ENCODE data around the gene TTI1. TPM values are rescaled to one million over a fixed set of nuclear protein-coding genes. Genes with fewer than 3 reads are reported as not detected.

The TTI1 gene
- total RNA-seq, 1 experiment from 2014 or later: 37.4 TPM

DNA sequence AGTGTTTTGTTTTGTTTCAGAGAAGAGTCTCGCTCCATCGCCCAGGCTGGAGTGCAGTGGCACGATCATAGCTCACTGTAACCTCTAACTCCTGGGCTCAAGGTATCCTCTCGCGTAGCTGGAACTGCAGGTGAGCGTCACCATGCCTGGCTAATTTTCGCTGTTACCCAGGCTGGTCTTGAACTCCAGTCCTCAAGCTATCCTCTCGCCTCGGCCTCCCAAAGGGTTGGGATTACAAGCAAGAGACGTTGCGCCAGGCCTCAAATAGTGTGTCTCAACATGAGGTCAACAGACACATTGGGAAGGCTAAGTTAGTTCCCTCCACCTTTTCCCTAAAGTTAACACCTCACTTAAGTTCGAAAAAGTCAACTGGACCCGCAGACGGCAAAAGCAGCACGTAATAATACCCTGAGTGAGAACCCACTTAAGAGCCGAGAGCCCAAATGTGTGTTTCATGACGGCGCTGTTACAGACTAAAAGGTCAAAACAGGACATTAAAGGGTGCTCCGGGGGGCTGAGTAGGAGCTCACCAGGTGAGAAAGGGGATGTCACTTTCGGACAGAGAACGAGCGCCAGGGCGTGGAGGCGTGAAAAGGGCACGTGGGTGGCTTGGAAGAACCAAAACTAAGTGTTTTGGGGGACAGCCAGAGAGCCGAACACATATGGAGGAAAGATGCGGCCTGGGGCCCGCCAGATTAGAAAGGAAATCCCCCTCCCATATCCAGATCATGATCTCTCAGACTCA lies 499 bp downstream of the TTI1 start:
- no peak overlapping the region for H3K27ac ChIP-seq (ENCODE audit: insufficient read length, low read depth, low read length)
- peak overlapping the region; percentile 22; the same call in 1 of the 2 replicates for H3K4ac ChIP-seq (ENCODE audit: low read depth, low read length)
- H2BK12ac ChIP-seq (ENCODE audit: insufficient read length, low read depth, low read length): no peak overlapping the region
- Mint-ChIP-seq H3K27ac (peak overlapping the region; percentile 99 to 100 (median 99)), H3K27me3 (ENCODE audit: low read depth) (no peaks in the 10 kb centered on the region), H3K9me3 (peaks cover 0 to 1% of the 10 kb centered on the region in 2 experiments; a peak in 3 of 5 replicates), H3K4me1 (peaks cover 45 to 57% of the 10 kb centered on the region in 2 experiments), H3K36me3 (ENCODE audit: insufficient read depth in 1 of 3, low read depth in 3 of 3) (peaks cover 20 to 37% (median 27%) of the 10 kb centered on the region in 3 experiments), H3K4me3 (peak overlapping the region; percentile 96 to 97)
- peak overlapping the region; percentile 93 for H3K9ac ChIP-seq (ENCODE audit: extremely low read depth, insufficient read length, low read length)
- H3K23ac ChIP-seq (ENCODE audit: insufficient read length, low read depth, low read length): no peak overlapping the region
- H3K79me2 ChIP-seq (ENCODE audit: insufficient read depth, low read length): peaks cover 27% of the 10 kb centered on the region; the same call in 1 of the 2 replicates
- no peaks in the 10 kb centered on the region for H3K27me3 ChIP-seq (ENCODE audit: insufficient read depth, low read length)
- peaks cover 11% of the 10 kb centered on the region for H3K23me2 ChIP-seq (ENCODE audit: insufficient read length, low read depth, low read length, poor library complexity, severe bottlenecking)
- no peak overlapping the region for H2AK5ac ChIP-seq (ENCODE audit: insufficient read length, low read length)
- H4K8ac ChIP-seq (replicated peaks; ENCODE audit: insufficient read length, low read depth, low read length): no peak overlapping the region
- peak overlapping the region; percentile 6; the same call in 1 of the 2 replicates for H3K14ac ChIP-seq (ENCODE audit: insufficient read depth, low read length)
- H3K9me3 ChIP-seq (ENCODE audit: control insufficient read depth, low read depth, low read length): no peaks in the 10 kb centered on the region
- no peak overlapping the region for H2BK15ac ChIP-seq (ENCODE audit: low read depth, low read length)
- peak overlapping the region; percentile 59 for H3K18ac ChIP-seq (ENCODE audit: insufficient read length, low read depth, low read length)
- H3K79me1 ChIP-seq (ENCODE audit: insufficient read depth, low read depth, low read length, poor library complexity, severe bottlenecking): peaks cover 19% of the 10 kb centered on the region
- no peak overlapping the region for H2BK120ac ChIP-seq (ENCODE audit: low read depth, low read length, poor library complexity, severe bottlenecking)
- H4K20me1 ChIP-seq (ENCODE audit: control insufficient read depth, insufficient read depth, insufficient read length): no peaks in the 10 kb centered on the region
- peak overlapping the region; percentile 74 for H3K4me2 ChIP-seq (ENCODE audit: insufficient read depth, insufficient read length, low read length)
- H4K5ac ChIP-seq (ENCODE audit: insufficient read length, low read depth, low read length): peak overlapping the region; percentile 1
- no peak overlapping the region for H3K56ac ChIP-seq (ENCODE audit: insufficient read length, low read depth, low read length)
- TF ChIP-seq, protein P1, sequence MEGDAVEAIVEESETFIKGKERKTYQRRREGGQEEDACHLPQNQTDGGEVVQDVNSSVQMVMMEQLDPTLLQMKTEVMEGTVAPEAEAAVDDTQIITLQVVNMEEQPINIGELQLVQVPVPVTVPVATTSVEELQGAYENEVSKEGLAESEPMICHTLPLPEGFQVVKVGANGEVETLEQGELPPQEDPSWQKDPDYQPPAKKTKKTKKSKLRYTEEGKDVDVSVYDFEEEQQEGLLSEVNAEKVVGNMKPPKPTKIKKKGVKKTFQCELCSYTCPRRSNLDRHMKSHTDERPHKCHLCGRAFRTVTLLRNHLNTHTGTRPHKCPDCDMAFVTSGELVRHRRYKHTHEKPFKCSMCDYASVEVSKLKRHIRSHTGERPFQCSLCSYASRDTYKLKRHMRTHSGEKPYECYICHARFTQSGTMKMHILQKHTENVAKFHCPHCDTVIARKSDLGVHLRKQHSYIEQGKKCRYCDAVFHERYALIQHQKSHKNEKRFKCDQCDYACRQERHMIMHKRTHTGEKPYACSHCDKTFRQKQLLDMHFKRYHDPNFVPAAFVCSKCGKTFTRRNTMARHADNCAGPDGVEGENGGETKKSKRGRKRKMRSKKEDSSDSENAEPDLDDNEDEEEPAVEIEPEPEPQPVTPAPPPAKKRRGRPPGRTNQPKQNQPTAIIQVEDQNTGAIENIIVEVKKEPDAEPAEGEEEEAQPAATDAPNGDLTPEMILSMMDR (conservative IDR thresholded peaks at IDR 0.05): no peak
- H3T11ph ChIP-seq (ENCODE audit: low read length): no peak overlapping the region
- no peak overlapping the region for H2BK20ac ChIP-seq (ENCODE audit: low read depth, low read length, poor library complexity, severe bottlenecking)
- DNase-seq: no peak
- WGBS (ENCODE audit: extremely low coverage, insufficient read length, low lambda C conversion rate): no CpG with 5 or more reads among the region's 28 CpGs
- H2BK5ac ChIP-seq (ENCODE audit: insufficient read length, low read length): no peak overlapping the region
- no peak overlapping the region for H4K91ac ChIP-seq (ENCODE audit: insufficient read length, low read depth, low read length)
- no peak overlapping the region for H2AFZ ChIP-seq (ENCODE audit: low read length)
- H3K4me1 ChIP-seq (ENCODE audit: insufficient read depth, low read length): no peaks in the 10 kb centered on the region; the same call in 1 of the 2 replicates

Measured in H9 (cell line).